HG02763 (cell line): ENCODE results near the gene MAGEA3.
"Not testable (repeated sequence)": the region's sequence is repeated elsewhere in the genome, so short reads cannot be mapped to it uniquely, and the experiment has no call there.

Experiments
- ATAC-seq: cut with Tn5 transposase; IDR thresholded peaks from one replicate; pipeline ENCODE4 v1.9.1; 2021; ENCODE audit warnings: mild to moderate bottlenecking, moderate library complexity; ENCODE audit not compliant: unreplicated experiment

The MAGEA3 gene

DNA sequence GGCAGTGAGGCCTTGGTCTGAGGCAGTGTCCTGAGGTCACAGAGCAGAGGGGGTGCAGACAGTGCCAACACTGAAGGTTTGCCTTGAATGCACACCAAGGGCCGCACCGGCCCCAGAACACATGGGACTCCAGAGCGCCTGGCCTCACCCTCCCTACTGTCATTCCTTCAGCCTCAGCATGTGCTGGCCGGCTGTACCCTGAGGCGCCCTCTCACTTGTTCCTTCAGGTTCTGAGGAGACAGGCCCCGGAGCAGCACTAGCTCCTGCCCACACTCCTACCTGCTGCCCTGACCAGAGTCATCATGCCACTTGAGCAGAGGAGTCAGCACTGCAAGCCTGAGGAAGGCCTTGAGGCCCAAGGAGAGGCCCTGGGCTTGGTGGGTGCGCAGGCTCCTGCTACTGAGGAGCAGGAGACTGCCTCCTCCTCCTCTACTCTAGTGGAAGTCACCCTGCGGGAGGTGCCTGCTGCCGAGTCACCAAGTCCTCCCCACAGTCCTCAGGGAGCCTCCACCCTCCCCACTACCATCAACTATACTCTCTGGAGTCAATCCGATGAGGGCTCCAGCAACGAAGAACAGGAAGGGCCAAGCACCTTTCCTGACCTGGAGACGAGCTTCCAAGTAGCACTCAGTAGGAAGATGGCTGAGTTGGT, 37.4 kb downstream of the MAGEA3 start:
- ATAC-seq: no peak

DNA sequence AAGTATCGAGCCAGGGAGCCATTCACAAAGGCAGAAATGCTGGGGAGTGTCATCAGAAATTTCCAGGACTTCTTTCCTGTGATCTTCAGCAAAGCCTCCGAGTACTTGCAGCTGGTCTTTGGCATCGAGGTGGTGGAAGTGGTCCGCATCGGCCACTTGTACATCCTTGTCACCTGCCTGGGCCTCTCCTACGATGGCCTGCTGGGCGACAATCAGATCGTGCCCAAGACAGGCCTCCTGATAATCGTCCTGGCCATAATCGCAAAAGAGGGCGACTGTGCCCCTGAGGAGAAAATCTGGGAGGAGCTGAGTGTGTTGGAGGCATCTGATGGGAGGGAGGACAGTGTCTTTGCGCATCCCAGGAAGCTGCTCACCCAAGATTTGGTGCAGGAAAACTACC, 37.9 kb downstream of the MAGEA3 start:
- not testable (repeated sequence) for ATAC-seq

DNA sequence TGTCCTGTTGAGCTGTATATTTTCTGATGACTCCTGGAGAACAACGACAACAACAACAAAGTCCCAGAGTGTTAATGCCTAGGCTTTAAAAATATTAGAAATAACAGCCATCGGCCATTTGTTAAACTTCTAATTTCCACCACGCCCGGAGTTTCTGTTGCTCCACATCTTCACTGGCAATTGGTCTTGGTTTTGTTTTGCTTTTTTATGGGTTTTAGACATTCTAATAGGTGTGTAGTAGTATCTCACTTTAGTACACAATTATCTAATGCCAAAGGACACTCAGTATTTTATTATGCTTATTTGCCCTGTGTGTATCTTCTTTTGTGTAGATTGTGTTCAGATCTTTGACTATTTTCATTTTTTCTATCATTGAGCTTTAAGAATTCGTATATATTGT, 40.0 kb downstream of the MAGEA3 start:
- ATAC-seq: no peak
